Astrocyte of the cerebellum (primary cell): ENCODE results near the gene ZNF75A.

Source experiments
- DNase-seq: peaks from one replicate; pipeline ENCODE4 v3.0.0-alpha.2; 2011; ENCODE audit warnings: low read depth
- H3K4me3 ChIP-seq: 2 replicates; pipeline ENCODE4 v1.5.1; 2011; ENCODE audit warnings: mild to moderate bottlenecking, low read depth, low read length, moderate library complexity
- in situ Hi-C: cut with HindIII; loops from 2 replicates; pipeline ENCODE4 v1.10.0; 2017; ENCODE audit warnings: low sequenced_read_pairs
- TF ChIP-seq, protein P1 (sequence below): IDR thresholded peaks from 2 replicates; pipeline ENCODE4 v1.5.1; 2012; ENCODE audit warnings: low read length, low read depth, moderate library complexity, mild to moderate bottlenecking; ENCODE audit errors: missing control alignments

The ZNF75A gene

GRCh38 chr16:3311496-3311895 lies 6.2 kb downstream of the ZNF75A start:
- H3K4me3 ChIP-seq, result no peak overlapping the region
- TF ChIP-seq, protein P1, sequence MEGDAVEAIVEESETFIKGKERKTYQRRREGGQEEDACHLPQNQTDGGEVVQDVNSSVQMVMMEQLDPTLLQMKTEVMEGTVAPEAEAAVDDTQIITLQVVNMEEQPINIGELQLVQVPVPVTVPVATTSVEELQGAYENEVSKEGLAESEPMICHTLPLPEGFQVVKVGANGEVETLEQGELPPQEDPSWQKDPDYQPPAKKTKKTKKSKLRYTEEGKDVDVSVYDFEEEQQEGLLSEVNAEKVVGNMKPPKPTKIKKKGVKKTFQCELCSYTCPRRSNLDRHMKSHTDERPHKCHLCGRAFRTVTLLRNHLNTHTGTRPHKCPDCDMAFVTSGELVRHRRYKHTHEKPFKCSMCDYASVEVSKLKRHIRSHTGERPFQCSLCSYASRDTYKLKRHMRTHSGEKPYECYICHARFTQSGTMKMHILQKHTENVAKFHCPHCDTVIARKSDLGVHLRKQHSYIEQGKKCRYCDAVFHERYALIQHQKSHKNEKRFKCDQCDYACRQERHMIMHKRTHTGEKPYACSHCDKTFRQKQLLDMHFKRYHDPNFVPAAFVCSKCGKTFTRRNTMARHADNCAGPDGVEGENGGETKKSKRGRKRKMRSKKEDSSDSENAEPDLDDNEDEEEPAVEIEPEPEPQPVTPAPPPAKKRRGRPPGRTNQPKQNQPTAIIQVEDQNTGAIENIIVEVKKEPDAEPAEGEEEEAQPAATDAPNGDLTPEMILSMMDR, result no peak
- in situ Hi-C loops, result no loop called here
- no peak for DNase-seq

DNA sequence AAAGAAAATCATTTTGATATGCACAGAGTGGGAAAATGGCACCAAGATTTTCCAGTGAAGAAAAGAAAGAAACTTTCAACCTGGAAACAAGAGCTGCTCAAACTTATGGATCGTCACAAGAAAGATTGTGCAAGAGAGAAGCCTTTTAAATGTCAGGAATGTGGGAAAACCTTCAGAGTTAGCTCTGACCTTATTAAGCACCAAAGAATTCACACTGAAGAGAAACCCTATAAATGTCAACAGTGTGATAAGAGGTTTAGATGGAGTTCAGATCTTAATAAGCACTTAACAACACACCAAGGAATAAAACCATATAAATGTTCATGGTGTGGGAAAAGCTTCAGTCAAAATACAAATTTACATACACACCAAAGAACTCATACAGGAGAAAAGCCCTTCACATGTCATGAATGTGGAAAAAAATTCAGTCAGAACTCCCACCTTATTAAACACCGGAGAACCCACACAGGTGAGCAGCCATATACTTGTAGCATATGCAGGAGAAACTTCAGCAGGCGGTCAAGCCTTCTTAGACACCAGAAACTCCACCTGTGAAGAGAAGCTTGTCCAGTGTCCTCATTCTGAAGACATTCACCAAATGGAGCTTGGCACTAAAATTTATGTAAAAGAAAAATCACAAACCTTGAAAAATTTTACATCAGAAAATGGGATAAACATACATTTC lies 12.2 kb downstream of the ZNF75A start:
- TF ChIP-seq, protein P1, result no peak
- in situ Hi-C loops, result loop anchor here (5.0 kb wide), 1 partner anchor 85 kb away; the partner anchor contains the start of genes ZNF174 and ZSCAN32
- H3K4me3 ChIP-seq, result no peak overlapping the region
- DNase-seq, result no peak

DNA sequence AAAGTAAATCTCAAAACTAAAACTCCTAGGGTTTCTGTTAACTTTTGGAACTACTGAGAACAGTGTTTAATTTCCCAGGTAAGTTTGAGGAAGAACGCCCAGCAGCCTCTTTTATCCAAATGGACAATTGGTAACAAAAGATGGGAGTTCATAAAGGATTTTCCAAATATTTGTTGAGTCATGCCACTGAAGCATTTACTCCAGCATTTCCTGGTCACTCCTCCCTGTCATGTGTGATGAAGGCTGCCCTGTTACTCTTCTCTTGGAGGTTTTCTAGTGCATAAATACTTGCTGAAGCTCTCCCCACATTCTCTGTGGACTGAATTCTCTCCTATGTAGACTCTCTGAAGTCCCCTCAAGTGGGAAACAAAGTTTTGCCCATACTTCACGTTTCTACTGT lies 16.5 kb downstream of the ZNF75A start:
- TF ChIP-seq, protein P1, result no peak
- no peak overlapping the region for H3K4me3 ChIP-seq
- in situ Hi-C loops, result no loop called here
- DNase-seq, result no peak

- TF ChIP-seq, protein P1, result no peak
- in situ Hi-C loops, result no loop called here
- DNase-seq, result no peak
- H3K4me3 ChIP-seq, result no peak overlapping the region
These were observed 22.2 kb downstream of the ZNF75A start for GRCh38 chr16:3327514-3327913.

DNA sequence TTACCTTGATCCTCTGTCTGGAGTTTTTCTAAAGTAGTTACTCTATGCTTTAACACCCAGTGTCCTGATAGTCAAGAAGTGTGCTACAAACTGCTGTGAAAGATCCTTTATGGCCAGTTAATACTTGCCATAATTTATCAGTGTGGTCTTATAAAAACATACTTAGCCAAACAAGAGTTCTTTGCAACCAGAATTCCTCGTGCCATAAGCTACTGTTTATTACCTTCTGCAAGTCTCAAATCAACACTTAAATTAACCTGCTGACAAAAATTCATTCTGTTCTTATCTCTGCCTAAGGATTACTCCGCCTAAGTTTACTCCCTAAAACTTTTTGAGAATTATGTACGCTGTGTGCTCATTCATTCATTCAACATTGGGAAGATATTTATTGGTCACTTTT lies 22.8 kb downstream of the ZNF75A start:
- in situ Hi-C loops, result no loop called here
- no peak for DNase-seq
- H3K4me3 ChIP-seq, result no peak overlapping the region
- TF ChIP-seq, protein P1, result no peak

- in situ Hi-C loops, result no loop called here
These were observed 23.3 kb downstream of the ZNF75A start for GRCh38 chr16:3328643-3329042.

More at GRCh38 chr16:3328643-3329042, 23.3 kb downstream of the ZNF75A start:
- no peak for DNase-seq
- H3K4me3 ChIP-seq, result no peak overlapping the region
- TF ChIP-seq, protein P1, result no peak
